HEK293 (cell line): ENCODE data around the gene ARHGAP27.

ENCODE experiments used
- CTCF ChIA-PET: fragments of 350-600 bp; formaldehyde crosslinking; extraction: SDS; loops from one replicate; lab custom pipeline; 2021; ENCODE audit warnings: antibody characterized with exemption; lab: Yijun Ruan, JAX
- POLR2A ChIA-PET: fragments of 300-600 bp; formaldehyde crosslinking; extraction: SDS; loops from one replicate; lab custom pipeline; 2020; ENCODE audit warnings: antibody characterized with exemption, inconsistent platforms; lab: Yijun Ruan, JAX
- H3K27ac ChIP-seq: fragments of 200-500 bp; sonication (Bioruptor generic); 2 replicates; pipeline ENCODE4 v1.5.1; 2014; ENCODE audit warnings: low read depth, low read length, control low read depth, inconsistent platforms; ENCODE audit errors: extremely low read depth
- H3K36me3 ChIP-seq, 2 experiments: fragments of 200-500 bp in 1 of 2; sonication (Bioruptor generic) in 1 of 2; 1 replicate in 1 of 2; 2 replicates in 1 of 2; pipeline ENCODE4 v1.5.1; 2014 to 2017; ENCODE audit warnings: inconsistent platforms in 2 of 2, low read length in 2 of 2; ENCODE audit not compliant: control insufficient read depth in 2 of 2, insufficient read depth in 1 of 2
- H3K4me1 ChIP-seq: fragments of 200-500 bp; sonication (Bioruptor generic); 2 replicates; pipeline ENCODE4 v1.5.1; 2014; ENCODE audit warnings: mild to moderate bottlenecking, low read length, inconsistent platforms; ENCODE audit not compliant: control insufficient read depth, insufficient read depth
- H3K4me3 ChIP-seq: 2 replicates; pipeline ENCODE4 v1.5.1; 2011; ENCODE audit warnings: low read depth, mild to moderate bottlenecking, control low read depth, low read length, moderate library complexity
- H3K9me3 ChIP-seq: fragments of 200-500 bp; sonication (Bioruptor generic); 2 replicates; pipeline ENCODE4 v1.5.1; 2014; ENCODE audit warnings: low read depth, low read length, inconsistent platforms; ENCODE audit not compliant: control insufficient read depth, insufficient read depth
- BCL11B ChIP-seq: fragments of 450-650 bp; formaldehyde crosslinking; IDR thresholded peaks from 2 replicates; pipeline ENCODE4 v1.5.1; 2016; ENCODE audit warnings: low read depth, missing biosample characterization, missing genetic modification characterization
- EGR2 ChIP-seq: fragments of 450-650 bp; formaldehyde crosslinking; IDR thresholded peaks from 2 replicates; pipeline ENCODE4 v1.5.1; 2016; ENCODE audit warnings: low read depth, missing biosample characterization, missing genetic modification characterization
- GLI4 ChIP-seq: fragments of 450-650 bp; formaldehyde crosslinking; IDR thresholded peaks from 2 replicates; pipeline ENCODE4 v1.5.1; 2016; ENCODE audit warnings: missing biosample characterization, missing genetic modification characterization
- GLIS2 ChIP-seq: fragments of 450-650 bp; formaldehyde crosslinking; IDR thresholded peaks from 2 replicates; pipeline ENCODE4 v1.5.1; 2016; ENCODE audit warnings: missing biosample characterization, missing genetic modification characterization
- IKZF3 ChIP-seq: fragments of 450-650 bp; IDR thresholded peaks from 2 replicates; pipeline ENCODE4 v1.5.0; 2018; ENCODE audit warnings: missing biosample characterization, mild to moderate bottlenecking, missing genetic modification characterization, moderate library complexity
- KLF9 ChIP-seq: fragments of 450-650 bp; formaldehyde crosslinking; IDR thresholded peaks from 2 replicates; pipeline ENCODE4 v1.5.1; 2016; ENCODE audit warnings: missing biosample characterization, missing genetic modification characterization, low read depth
- OSR2 ChIP-seq: fragments of 450-650 bp; formaldehyde crosslinking; IDR thresholded peaks from 2 replicates; pipeline ENCODE4 v1.5.1; 2016; ENCODE audit warnings: missing biosample characterization, missing genetic modification characterization
- ZBTB17 ChIP-seq: fragments of 450-650 bp; formaldehyde crosslinking; IDR thresholded peaks from 2 replicates; pipeline ENCODE4 v1.5.1; 2016; ENCODE audit warnings: missing biosample characterization, missing genetic modification characterization
- ZBTB20 ChIP-seq: fragments of 450-650 bp; formaldehyde crosslinking; IDR thresholded peaks from 2 replicates; pipeline ENCODE4 v1.5.1; 2016; ENCODE audit warnings: missing biosample characterization, missing genetic modification characterization
- ZFHX2 ChIP-seq: fragments of 450-650 bp; formaldehyde crosslinking; conservative IDR thresholded peaks from 2 replicates; pipeline ENCODE4 v1.5.1; 2016; ENCODE audit warnings: missing biosample characterization, missing genetic modification characterization
- ZFP37 ChIP-seq: fragments of 450-650 bp; formaldehyde crosslinking; IDR thresholded peaks from 2 replicates; pipeline ENCODE4 v1.5.1; 2016; ENCODE audit warnings: missing biosample characterization, missing genetic modification characterization
- ZNF132 ChIP-seq: fragments of 450-650 bp; formaldehyde crosslinking; IDR thresholded peaks from 2 replicates; pipeline ENCODE4 v1.5.1; 2017; ENCODE audit warnings: missing biosample characterization, missing genetic modification characterization, borderline replicate concordance
- ZNF140 ChIP-seq: fragments of 450-650 bp; formaldehyde crosslinking; IDR thresholded peaks from 2 replicates; pipeline ENCODE4 v1.5.1; 2016; ENCODE audit warnings: missing biosample characterization, missing genetic modification characterization
- ZNF311 ChIP-seq: fragments of 450-650 bp; formaldehyde crosslinking; IDR thresholded peaks from 2 replicates; pipeline ENCODE4 v1.5.1; 2017; ENCODE audit warnings: missing biosample characterization, missing genetic modification characterization, borderline replicate concordance
- ZNF366 ChIP-seq: fragments of 450-650 bp; formaldehyde crosslinking; conservative IDR thresholded peaks from 2 replicates; pipeline ENCODE4 v1.5.1; 2016; ENCODE audit warnings: missing biosample characterization, missing genetic modification characterization
- ZNF394 ChIP-seq: fragments of 450-650 bp; formaldehyde crosslinking; IDR thresholded peaks from 2 replicates; pipeline ENCODE4 v1.5.1; 2016; ENCODE audit warnings: missing biosample characterization, missing genetic modification characterization, mild to moderate bottlenecking, moderate library complexity, borderline replicate concordance
- ZNF596 ChIP-seq: fragments of 450-650 bp; IDR thresholded peaks from 2 replicates; pipeline ENCODE4 v1.5.0; 2018; ENCODE audit warnings: missing biosample characterization, mild to moderate bottlenecking, missing genetic modification characterization, moderate library complexity
- ZNF623 ChIP-seq: fragments of 450-650 bp; formaldehyde crosslinking; IDR thresholded peaks from 2 replicates; pipeline ENCODE4 v1.5.1; 2016; ENCODE audit warnings: missing biosample characterization, missing genetic modification characterization
- ZNF645 ChIP-seq: fragments of 450-650 bp; formaldehyde crosslinking; IDR thresholded peaks from 2 replicates; pipeline ENCODE4; 2016; ENCODE audit warnings: missing biosample characterization, missing genetic modification characterization
- ZNF747 ChIP-seq: fragments of 450-650 bp; formaldehyde crosslinking; IDR thresholded peaks from 2 replicates; pipeline ENCODE4 v1.5.1; 2016; ENCODE audit warnings: missing biosample characterization, missing genetic modification characterization
- ZNF76 ChIP-seq: fragments of 450-650 bp; formaldehyde crosslinking; IDR thresholded peaks from 2 replicates; pipeline ENCODE4; 2016; ENCODE audit warnings: low read depth, missing biosample characterization, missing genetic modification characterization, borderline replicate concordance
- ZNF791 ChIP-seq: fragments of 450-650 bp; formaldehyde crosslinking; IDR thresholded peaks from 2 replicates; pipeline ENCODE4 v1.5.1; 2016; ENCODE audit warnings: missing biosample characterization, missing genetic modification characterization

Gene ARHGAP27

GRCh38 chr17:45389354-45389753 is 43.3 kb downstream of the ARHGAP27 start:
- H3K27ac ChIP-seq: no peak overlapping the region
- no peak overlapping the region for H3K4me3 ChIP-seq
- ChIA-PET CTCF (interaction anchor here (1.1 to 20.6 kb wide), 10 partner anchors 9 to 254 kb away, joined by 3 to 357 read pairs (median 12); partner anchors contain the start of genes ACBD4 and MAP3K14), POLR2A (interaction anchor here (1.6 kb wide), 1 partner anchor 72 kb away, joined by 4 read pairs; the partner anchor contains the start of gene MAP3K14)
- TF ChIP-seq ZFP37 (tag by site-specific recombination) (no peak), ZNF132 (tag by site-specific recombination) (no peak), ZNF747 (tag by site-specific recombination) (no peak), ZNF596 (tag by site-specific recombination) (no peak), ZNF311 (tag by site-specific recombination) (no peak), ZNF394 (tag by site-specific recombination) (peak; percentile 33; the same call in 1 of the 2 replicates), ZNF140 (tag by site-specific recombination) (no peak), GLI4 (tag by site-specific recombination) (no peak), ZNF76 (tag by site-specific recombination) (no peak), ZNF645 (tag by site-specific recombination) (no peak), KLF9 (tag by site-specific recombination) (no peak), BCL11B (tag by site-specific recombination) (no peak), ZNF623 (tag by site-specific recombination) (no peak), OSR2 (no peak), ZBTB20 (peak; percentile 20; the same call in 1 of the 2 replicates), ZNF791 (tag by site-specific recombination) (no peak), IKZF3 (tag by site-specific recombination) (no peak)
- no peaks in the 10 kb centered on the region for H3K9me3 ChIP-seq
- peaks cover 0 to 5% of the 10 kb centered on the region in 2 experiments; a peak in 1 of 3 replicates for H3K36me3 ChIP-seq
- H3K4me1 ChIP-seq: no peaks in the 10 kb centered on the region

- Histone ChIP-seq H3K4me3 (no peak overlapping the region), H3K36me3 (no peaks in the 10 kb centered on the region)
- TF ChIP-seq GLIS2 (tag by site-specific recombination) (0 out of 2 replicates have a peak, but pooled peaks have one; percentile 27), EGR2 (tag by site-specific recombination) (peak; percentile 67), ZFHX2 (tag by site-specific recombination) (peak; percentile 65), ZNF366 (tag by site-specific recombination) (no peak), ZBTB17 (peak; percentile 46)
- TF ChIP-seq, all 188 proteins: peak for 4
- CTCF ChIA-PET: interaction anchor here (0.6 to 20.6 kb wide), 16 partner anchors 10 to 439 kb away, joined by 3 to 357 read pairs (median 7); partner anchors contain the start of genes ACBD4 and MAP3K14
- POLR2A ChIA-PET: interaction anchor here (1.6 kb wide), 1 partner anchor 72 kb away, joined by 4 read pairs; the partner anchor contains the start of gene MAP3K14
- H3K27ac ChIP-seq: no peak overlapping the region
- H3K9me3 ChIP-seq: no peaks in the 10 kb centered on the region
- H3K4me1 ChIP-seq: no peaks in the 10 kb centered on the region
These were observed 43.9 kb downstream of the ARHGAP27 start for GRCh38 chr17:45388604-45389325.
